Right lobe of liver (tissue), 6 donors: ENCODE results near the gene CNOT6L. TPM values are rescaled to one million over a fixed set of nuclear protein-coding genes. Genes with fewer than 3 reads are reported as not detected.

Experiments used
- ATAC-seq, 4 donors: fragments of 200-7000 bp; cut with Tn5 transposase; one replicate each; pipeline ENCODE4 v1.9.1; 2020; ENCODE audit warnings: mild to moderate bottlenecking in 4 of 4, moderate library complexity in 4 of 4
- DNase-seq, 3 donors: peaks; one replicate each; pipeline ENCODE4 v3.0.0-alpha.2; 2020
- H3K27ac ChIP-seq, 3 donors: fragments of 200-600 bp; one replicate each; pipeline ENCODE4 v1.8.0; 2022
- H3K27me3 ChIP-seq, 2 donors: fragments of 200-600 bp; one replicate each; pipeline ENCODE4 v1.8.0; 2022
- H3K36me3 ChIP-seq, 4 donors: fragments of 200-600 bp; sonication (generic) in 1 of 4; one replicate each; pipeline versions ENCODE4 v1.5.1 to v1.8.0; 2017 to 2022; ENCODE audit warnings: control low read depth in 1 of 4
- H3K4me1 ChIP-seq, 4 donors: fragments of 200-600 bp; sonication (generic) in 1 of 4; one replicate each; pipeline versions ENCODE4 v1.5.1 to v1.8.0; 2017 to 2022; ENCODE audit warnings: control low read depth in 1 of 4
- H3K4me3 ChIP-seq, 3 donors: fragments of 200-600 bp; one replicate each; pipeline ENCODE4 v1.8.0; 2022
- H3K9me3 ChIP-seq, 4 donors: fragments of 200-600 bp; sonication (generic) in 1 of 4; one replicate each; pipeline versions ENCODE4 v1.5.1 to v1.8.0; 2017 to 2022; ENCODE audit warnings: control low read depth in 1 of 4
- POLR2A ChIP-seq: fragments of 450-650 bp; IDR thresholded peaks from one replicate; pipeline ENCODE4 v1.6.1; 2017; ENCODE audit warnings: antibody characterized with exemption, mild to moderate bottlenecking
- WGBS: methylation state at CpG from one replicate; pipeline ENCODE4 v1.1.6; 2018; ENCODE audit warnings: low coverage, low lambda C conversion rate; ENCODE audit not compliant: insufficient coverage; ENCODE audit errors: missing lambda C conversion rate; 5-methylcytosine and 5-hydroxymethylcytosine counted together
- intact Hi-C, 2 donors: fragments of 100-400 bp; cut with DNase I; formaldehyde crosslinking; loops; one replicate each; pipeline versions ENCODE4 v1.11.2 to v1.14.1; 2022
- total RNA-seq, 6 experiments: library from RNA; depleted of rRNA in 2 of 6; stranded (reverse); fragments of >200 nt in 2 of 6; fragmentation: NEBNext Ultra II Directional in 3 of 6; extraction: Animal tissue kit (Norgen Biotek cat#: 25700) in 3 of 6; gene quantifications; one replicate each; pipeline versions ENCODE4 v1.1.0 to v1.2.4, GENCODE V29; 2016 to 2023
- TF ChIP-seq, protein P1 (sequence below), 4 donors: fragments of 200-600 bp in 3 of 4; fragments of 450-650 bp in 1 of 4; IDR thresholded peaks; one replicate each; pipeline versions ENCODE4 v1.5.1 to v1.8.0; 2016 to 2022; ENCODE audit warnings: antibody characterized with exemption in 4 of 4, mild to moderate bottlenecking in 2 of 4
- donor health status: DM: no; HTN: yes; CAD: no.
- donor health status: DM: no; HTN: no; CAD: no.
- donor health status: DM: no; HTN: no; CAD: no.
- donor health status: DM: no; HTN: yes; CAD: no.
- donor health status: DM: no; HTN: yes; CAD: no.

Gene CNOT6L
- total RNA-seq, 6 experiments from 2014 or later = 9.1 to 38.1 (median 25.0) TPM

DNA sequence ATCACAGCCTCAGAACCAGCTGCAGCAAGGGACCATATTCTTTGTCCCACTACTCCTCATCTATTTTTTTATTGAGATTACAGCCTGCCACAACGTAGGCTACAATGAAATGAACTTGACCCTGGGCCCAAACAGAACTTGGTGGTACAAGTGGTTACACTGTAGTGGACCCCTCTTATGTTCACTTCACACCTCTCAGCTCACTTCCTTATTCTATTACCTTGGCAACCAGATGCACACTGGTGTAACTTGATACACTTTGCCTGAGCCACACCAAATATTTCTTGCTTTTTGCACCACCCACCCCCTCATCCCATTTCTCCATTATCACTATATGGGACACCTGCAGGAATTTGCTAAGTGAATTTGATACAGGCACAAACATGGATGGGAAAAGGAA is 107.7 kb downstream of the CNOT6L start:
- TF ChIP-seq POLR2A = no peak
- TF ChIP-seq, protein P1, sequence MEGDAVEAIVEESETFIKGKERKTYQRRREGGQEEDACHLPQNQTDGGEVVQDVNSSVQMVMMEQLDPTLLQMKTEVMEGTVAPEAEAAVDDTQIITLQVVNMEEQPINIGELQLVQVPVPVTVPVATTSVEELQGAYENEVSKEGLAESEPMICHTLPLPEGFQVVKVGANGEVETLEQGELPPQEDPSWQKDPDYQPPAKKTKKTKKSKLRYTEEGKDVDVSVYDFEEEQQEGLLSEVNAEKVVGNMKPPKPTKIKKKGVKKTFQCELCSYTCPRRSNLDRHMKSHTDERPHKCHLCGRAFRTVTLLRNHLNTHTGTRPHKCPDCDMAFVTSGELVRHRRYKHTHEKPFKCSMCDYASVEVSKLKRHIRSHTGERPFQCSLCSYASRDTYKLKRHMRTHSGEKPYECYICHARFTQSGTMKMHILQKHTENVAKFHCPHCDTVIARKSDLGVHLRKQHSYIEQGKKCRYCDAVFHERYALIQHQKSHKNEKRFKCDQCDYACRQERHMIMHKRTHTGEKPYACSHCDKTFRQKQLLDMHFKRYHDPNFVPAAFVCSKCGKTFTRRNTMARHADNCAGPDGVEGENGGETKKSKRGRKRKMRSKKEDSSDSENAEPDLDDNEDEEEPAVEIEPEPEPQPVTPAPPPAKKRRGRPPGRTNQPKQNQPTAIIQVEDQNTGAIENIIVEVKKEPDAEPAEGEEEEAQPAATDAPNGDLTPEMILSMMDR (IDR thresholded peaks at IDR 0.05) = no peak
- intact Hi-C loops = no loop called here
- ATAC-seq (no peak), DNase-seq (no peak)
- H3K27me3 ChIP-seq = no peaks in the 10 kb centered on the region
- no peak overlapping the region for H3K4me3 ChIP-seq
- 80% methylated on average over 1 of the region's 1 CpG for WGBS
- H3K36me3 ChIP-seq = no peaks in the 10 kb centered on the region
- H3K27ac ChIP-seq = no peak overlapping the region
- H3K9me3 ChIP-seq = no peaks in the 10 kb centered on the region
- H3K4me1 ChIP-seq = peaks cover 0 to 6% (median 0%) of the 10 kb centered on the region in 4 donors

DNA sequence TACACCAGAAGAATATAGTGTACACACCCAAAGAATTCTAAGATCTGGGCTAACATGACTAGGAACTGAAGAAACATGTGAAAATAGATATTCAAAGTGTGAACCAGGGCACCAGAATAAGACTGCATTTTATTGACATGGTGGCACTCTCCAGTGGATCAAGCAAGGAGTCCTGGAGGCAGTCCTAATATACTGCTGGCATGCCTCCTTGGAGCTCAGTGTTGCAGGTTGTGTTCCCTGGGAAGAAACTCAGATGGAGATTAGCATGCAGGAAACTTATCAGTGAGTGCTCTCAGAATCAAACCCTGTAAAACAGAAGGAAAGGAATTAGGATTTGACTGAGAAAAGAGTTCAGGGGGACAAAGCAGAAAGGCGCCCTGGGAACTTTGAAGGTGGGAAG is 108.5 kb downstream of the CNOT6L start:
- TF ChIP-seq POLR2A = no peak
- TF ChIP-seq, protein P1 (IDR thresholded peaks at IDR 0.05) = no peak
- peaks cover 0 to 6% (median 0%) of the 10 kb centered on the region in 4 donors for H3K4me1 ChIP-seq
- no peak for DNase-seq
- intact Hi-C loops = no loop called here
- no peak overlapping the region for H3K27ac ChIP-seq
- ATAC-seq = no peak
- 100% methylated on average over 1 of the region's 1 CpG for WGBS
- no peak overlapping the region for H3K4me3 ChIP-seq
- no peaks in the 10 kb centered on the region for H3K27me3 ChIP-seq
- H3K36me3 ChIP-seq = no peaks in the 10 kb centered on the region
- H3K9me3 ChIP-seq = no peaks in the 10 kb centered on the region

- TF ChIP-seq POLR2A = no peak
- TF ChIP-seq, protein P1 (IDR thresholded peaks at IDR 0.05) = no peak
- intact Hi-C loops = no loop called here
- H3K4me1 ChIP-seq = peaks cover 0 to 6% (median 0%) of the 10 kb centered on the region in 4 donors
- H3K4me3 ChIP-seq = no peak overlapping the region
- ATAC-seq (peak; percentile 56 to 70 (median 58)), DNase-seq (no peak)
- H3K36me3 ChIP-seq = no peaks in the 10 kb centered on the region
- H3K9me3 ChIP-seq = no peaks in the 10 kb centered on the region
- no peak overlapping the region for H3K27ac ChIP-seq
- no peaks in the 10 kb centered on the region for H3K27me3 ChIP-seq
- 25% methylated on average over 1 of the region's 1 CpG for WGBS
Measured at GRCh38 chr4:77710059-77710458, 109.1 kb downstream of the CNOT6L start.

DNA sequence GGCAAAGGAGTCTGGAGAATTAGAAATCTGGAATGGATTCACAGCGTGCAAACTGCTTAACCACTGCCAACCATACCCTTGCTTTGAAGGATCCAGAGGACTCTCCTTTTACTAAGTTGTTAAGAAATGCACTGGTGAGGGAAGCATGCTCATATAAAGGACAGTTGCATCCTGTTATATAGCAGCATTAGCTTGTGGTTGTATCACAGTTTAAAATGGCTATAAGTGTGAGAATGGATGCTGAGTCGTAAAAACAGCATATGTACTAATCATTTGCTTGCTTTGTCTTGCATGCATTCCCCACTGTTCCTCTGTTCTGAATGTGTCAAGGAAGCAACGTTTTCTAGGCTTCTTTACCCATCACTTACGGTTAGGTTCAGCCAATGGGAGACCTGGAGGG is 112.5 kb downstream of the CNOT6L start:
- Histone ChIP-seq H3K4me3 (no peak overlapping the region), H3K9me3 (no peaks in the 10 kb centered on the region), H3K27ac (no peak overlapping the region), H3K4me1 (no peaks in the 10 kb centered on the region), H3K27me3 (no peaks in the 10 kb centered on the region), H3K36me3 (no peaks in the 10 kb centered on the region)
- WGBS = 72% methylated on average over 4 of the region's 4 CpGs
- no peak for ATAC-seq
- intact Hi-C loops = loop anchor here in 1 of 2 donors (10.0 kb wide), 1 partner anchor 332 kb away; no protein-coding TSS in a partner anchor
- no peak for DNase-seq
- TF ChIP-seq, protein P1 (IDR thresholded peaks at IDR 0.05) = no peak
- TF ChIP-seq POLR2A = no peak

DNA sequence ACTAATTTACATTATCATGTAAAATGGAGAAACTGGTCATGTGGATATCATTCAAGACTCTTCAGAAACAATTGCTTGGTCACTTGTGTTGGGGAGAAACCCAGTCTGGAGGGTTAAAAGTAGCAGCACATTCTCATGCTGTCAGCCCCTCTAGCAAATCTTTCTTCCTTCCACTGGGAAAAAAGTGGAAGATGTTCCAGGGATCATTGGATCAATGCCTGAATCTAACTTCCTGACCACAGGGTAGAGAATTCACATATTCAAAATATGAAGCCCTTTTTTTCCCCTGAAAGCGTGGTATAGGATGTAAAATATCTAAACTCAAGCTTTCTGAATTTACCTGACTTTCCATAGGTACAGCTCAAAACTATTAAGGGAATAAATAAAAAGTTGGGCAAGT is 115.5 kb downstream of the CNOT6L start:
- ATAC-seq (no peak), DNase-seq (no peak)
- no peaks in the 10 kb centered on the region for H3K27me3 ChIP-seq
- intact Hi-C loops = loop anchor here in 1 of 2 donors (10.0 kb wide), 1 partner anchor 329 kb away; no protein-coding TSS in a partner anchor
- no peaks in the 10 kb centered on the region for H3K36me3 ChIP-seq
- H3K9me3 ChIP-seq = no peaks in the 10 kb centered on the region
- no peak for TF ChIP-seq POLR2A
- TF ChIP-seq, protein P1 (IDR thresholded peaks at IDR 0.05) = no peak
- H3K4me3 ChIP-seq = no peak overlapping the region
- H3K4me1 ChIP-seq = no peaks in the 10 kb centered on the region
- 100% methylated on average over 1 of the region's 1 CpG for WGBS
- no peak overlapping the region for H3K27ac ChIP-seq
